GM19397 (cell line): ENCODE measurements around the gene TNFAIP6.
"Not testable (repeated sequence)": the region's sequence is repeated elsewhere in the genome, so short reads cannot be mapped to it uniquely, and the experiment has no call there.

ENCODE experiments used
- ATAC-seq: cut with Tn5 transposase; IDR thresholded peaks from one replicate; pipeline ENCODE4 v1.9.1; 2021; ENCODE audit warnings: mild to moderate bottlenecking, moderate library complexity; ENCODE audit not compliant: unreplicated experiment

The TNFAIP6 gene, protein sequence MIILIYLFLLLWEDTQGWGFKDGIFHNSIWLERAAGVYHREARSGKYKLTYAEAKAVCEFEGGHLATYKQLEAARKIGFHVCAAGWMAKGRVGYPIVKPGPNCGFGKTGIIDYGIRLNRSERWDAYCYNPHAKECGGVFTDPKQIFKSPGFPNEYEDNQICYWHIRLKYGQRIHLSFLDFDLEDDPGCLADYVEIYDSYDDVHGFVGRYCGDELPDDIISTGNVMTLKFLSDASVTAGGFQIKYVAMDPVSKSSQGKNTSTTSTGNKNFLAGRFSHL

DNA sequence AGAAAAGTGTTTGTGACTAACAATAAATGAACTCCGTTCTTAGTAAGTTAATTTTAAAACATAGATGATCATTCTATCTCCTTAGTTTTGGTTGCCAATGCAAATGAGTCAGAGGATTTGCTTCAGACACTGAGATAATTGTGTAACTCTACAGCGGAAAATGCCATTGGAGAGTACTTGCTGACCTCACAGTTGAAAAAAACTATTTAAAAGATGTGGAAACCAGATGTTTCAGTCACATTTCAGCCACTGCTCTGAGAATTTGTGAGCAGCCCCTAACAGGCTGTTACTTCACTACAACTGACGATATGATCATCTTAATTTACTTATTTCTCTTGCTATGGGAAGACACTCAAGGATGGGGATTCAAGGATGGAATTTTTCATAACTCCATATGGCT is at the start of gene TNFAIP6:
TNFAIP6 (plus strand) TSS at position 234 of the 400 bp plus-strand sequence; CDS start at position 309, 75 bp downstream.
- ATAC-seq = no peak

DNA sequence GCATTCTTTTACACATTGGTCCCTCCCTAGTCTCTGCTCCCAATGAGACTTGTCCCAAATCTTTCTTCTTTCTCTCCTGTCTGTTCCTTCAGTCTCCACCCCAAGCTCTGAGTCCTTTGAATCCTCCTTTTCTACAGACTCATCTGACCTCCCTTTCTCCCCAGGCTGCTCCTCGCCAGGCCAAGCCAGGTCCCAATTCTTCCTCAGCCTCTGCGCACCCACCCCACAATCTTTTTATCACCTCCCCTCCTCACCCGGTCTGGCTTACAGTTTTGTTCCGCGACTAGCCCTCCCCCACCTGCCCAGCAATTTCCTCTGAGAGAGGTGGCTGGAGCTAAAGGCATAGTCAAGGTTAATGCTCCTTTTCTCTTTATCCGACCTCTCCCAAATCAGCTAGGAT is 47.1 kb upstream of the TNFAIP6 start:
- not testable (repeated sequence) for ATAC-seq

DNA sequence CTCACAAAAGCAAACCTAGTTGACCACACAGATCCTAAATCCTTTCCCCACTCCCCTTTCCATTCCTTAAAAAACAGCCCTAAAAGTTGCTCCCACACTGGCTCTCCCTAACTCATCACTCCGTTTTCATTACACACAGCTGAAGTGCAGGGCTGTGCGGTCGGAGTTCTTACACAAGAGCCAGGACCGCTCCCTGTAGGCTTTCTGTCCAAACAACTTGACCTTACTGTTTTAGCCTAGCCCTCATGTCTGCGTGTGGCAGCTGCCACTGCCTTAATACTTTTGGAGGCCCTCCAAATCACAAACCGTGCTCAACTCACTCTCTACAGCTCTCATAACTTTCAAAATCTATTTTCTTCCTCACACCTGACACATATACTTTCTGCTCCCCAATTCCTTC is 45.0 kb upstream of the TNFAIP6 start:
- not testable (repeated sequence) for ATAC-seq

DNA sequence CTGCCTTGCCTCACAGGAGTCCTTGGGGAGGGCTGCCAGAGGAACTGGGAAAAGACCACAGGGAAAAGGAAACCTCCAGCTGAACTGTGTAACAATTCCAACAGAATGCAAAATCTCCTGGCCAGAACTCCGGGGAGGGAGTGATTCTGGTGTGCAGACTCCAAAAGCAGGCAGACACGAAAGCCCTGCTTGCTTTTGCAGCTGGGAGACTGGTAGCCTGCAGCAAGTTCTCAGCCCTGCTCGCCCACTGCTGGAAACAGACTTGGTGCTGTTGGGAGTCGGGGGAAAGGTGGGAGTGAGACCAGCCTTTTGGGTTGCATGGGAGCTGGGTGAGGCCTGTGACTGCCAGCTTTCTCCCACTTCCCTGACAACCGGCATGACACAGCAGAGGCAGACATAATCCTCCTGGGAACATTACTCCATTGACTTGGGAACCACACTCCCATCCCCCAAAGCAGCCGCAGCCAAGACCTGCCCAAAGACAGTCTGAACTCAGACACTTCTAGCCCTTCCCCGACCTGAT is 42.0 kb upstream of the TNFAIP6 start:
- ATAC-seq = no peak

DNA sequence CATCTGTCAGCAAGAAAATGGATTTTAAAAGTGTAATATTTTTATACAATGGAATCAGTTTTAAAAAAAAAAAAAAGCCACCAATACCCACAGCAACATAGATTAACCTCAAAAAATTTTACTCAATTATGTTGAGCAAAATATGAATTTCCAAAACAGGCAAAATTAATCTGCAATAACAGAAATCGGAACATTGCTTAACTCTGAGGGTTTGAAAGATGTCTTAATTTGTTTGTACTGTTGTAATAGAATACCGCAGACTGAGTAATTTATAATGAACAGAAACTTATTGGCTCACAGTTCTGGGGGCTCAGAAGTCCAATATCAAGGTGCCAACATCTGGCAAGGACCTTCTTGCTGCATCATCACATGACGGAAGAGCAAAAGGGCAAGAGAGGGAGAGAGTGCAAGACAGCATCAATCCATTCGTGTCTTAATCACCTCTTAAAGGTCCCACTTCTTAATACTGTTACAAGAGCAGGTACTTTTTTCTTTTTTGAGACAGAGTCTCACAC is 31.8 kb upstream of the TNFAIP6 start:
- ATAC-seq = no peak

DNA sequence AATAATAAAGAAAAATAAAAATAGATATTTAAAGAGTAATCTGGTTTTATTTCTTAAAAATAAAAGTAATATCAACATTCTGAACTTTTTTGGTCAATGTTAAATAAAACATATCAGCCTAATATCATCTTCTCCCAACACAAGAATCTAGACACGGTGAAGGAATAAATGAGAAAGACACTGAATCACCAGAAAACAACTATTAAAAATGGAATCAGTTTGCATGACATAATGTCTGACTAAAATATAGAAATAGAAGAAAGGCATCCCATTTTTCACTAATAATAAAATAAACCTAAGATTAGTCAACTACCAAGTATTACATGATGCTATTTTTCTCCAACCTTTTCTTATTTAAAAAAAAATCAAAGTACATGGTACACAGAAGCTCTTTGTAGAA is 30.8 kb upstream of the TNFAIP6 start:
- no peak for ATAC-seq

DNA sequence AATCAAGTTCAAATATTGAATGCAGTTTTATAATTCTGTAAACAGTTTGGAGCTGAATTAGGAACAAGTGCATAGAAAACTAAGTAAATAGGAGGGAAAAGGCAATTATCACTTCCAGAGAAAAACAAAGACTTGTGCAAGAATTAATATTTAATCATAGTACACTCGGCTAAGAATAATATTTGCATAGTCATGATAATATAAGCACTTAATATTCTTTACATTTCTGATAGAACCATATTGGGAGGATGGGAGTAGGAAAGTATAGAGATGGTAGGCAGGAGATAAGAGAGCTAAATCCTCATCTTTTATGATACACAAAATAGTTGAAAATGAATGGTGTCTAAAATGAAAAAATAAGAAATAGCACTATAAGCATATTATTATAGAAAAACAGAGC is 27.4 kb upstream of the TNFAIP6 start:
- no peak for ATAC-seq

DNA sequence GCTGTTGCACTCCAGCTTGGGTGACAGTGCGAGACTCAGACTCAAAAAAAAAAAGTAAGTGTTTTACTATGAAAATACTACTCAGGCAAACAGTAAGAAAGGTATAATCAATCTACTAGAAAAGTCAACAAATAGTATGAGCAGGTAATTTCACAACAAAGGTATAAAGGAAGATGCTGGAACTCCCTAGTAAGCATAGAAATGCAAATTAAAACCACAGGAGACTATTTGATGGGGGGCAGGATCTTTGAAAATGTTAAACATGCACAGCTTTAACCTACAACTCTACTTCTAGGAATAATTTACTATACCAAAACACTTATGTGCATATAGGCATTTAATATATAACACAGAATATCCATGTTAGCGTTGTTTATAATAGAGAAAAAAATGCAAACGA is 24.3 kb upstream of the TNFAIP6 start:
- no peak for ATAC-seq

DNA sequence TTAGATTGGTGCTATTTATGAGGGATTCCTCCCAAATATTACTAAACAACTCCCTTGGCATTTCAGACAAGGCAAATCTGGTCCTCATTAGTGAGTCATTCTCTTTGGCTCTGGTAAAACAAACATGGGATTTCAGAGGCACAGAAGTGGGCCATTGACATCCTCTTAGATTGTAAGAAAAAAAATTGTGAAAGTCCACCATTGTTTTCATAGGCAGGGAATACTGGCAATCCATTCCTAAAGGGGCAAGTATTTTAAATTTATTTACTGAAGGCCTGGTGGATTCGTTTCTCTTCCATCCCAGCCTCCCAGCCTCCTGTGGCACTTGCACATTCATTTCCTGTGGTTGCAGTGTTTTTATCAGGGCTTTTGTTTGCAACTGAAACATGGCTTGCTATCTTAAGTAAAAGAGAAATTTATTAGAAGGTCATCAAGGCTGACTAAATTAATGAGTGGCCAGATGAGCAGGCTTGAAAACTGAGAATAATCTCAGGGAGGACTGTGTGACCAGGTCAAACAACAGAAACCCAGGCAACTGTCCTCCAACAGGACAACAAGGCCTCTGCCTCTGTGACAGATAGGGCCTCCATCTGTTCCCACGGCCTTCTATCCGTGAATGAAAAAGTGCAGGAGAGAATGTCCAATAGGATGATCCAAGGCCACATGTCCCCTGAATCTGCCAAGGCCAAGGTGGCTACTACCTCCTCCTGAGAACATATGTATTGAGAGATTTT is 23.1 kb upstream of the TNFAIP6 start:
- no peak for ATAC-seq

DNA sequence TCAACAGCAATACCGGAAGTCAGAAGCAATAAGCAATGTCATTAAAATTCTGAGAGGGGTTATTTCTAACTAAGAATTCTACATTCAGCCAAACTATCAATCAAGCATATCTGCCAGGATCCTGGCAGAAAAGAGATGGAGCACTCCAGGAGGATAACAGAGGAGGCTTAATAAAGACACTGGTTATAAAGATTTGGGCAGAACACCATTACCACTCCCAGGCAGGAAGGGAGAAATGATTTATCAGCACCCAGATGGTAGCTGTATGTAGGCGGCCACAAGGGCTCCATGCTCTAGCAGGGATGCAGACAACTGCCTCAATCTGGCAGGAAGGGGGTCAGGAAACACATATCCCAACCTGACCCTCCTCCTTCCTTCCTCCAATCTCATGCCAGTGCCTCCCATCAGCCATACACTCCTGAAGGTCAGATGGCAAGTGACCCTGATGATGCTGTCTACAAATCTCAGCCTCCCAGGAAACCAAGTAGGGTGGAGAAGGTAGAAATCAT is 20.5 kb upstream of the TNFAIP6 start:
- ATAC-seq = no peak

DNA sequence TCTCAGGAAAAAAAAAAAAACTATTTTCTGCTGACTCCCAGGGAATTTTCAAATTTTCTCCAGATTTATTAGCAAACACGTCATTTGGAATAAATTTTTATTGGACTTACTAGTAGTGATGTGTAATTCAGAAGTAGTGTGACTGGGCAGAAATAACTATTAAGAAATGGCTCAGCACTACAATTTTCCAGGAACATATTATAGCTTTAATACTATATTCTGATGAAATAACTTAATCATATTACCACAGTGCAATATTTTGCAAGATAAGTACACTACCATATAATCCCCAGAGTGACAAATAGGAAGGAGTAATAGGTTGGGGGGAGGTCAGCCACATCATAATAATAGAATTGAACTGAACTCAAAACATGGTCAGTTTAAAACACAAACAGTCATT is 19.7 kb upstream of the TNFAIP6 start:
- no peak for ATAC-seq

DNA sequence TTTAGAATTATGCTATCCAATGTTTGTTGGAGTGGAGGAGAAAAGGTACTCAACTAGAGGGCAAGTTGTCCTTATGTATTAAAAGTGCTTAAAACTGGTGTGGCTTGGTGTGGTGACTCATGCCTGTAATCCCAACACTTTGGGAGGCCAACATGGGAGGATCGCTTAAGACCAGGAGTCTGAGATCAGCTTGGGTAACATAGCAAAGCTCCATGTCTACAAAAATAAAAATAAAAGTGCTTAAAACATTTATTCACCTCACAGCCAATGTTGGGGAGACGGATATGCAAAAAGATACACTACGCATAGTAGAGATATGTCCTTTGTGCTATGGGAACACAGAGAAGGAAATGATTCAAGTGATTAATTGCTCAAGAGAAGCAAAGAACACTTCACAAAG is 19.3 kb upstream of the TNFAIP6 start:
- no peak for ATAC-seq

DNA sequence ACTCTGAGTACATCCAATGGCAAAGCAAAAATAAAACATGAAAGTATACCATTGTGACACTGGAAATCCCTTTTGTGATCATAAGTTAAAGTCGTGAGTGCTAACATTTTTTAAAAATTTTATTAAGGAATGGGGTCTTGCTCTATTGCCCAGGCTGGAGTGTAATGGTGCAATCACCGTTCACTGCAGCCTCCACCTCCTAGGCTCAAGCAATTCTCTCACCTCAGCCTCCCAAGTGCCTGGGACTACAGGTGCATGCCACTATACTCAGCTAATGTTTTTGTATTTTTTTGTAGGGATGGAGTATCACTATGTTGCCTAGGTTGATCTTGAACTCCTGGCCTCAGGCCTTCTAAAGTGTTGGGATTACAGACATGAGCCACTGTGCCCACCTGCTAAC is 14.3 kb upstream of the TNFAIP6 start:
- no peak for ATAC-seq

DNA sequence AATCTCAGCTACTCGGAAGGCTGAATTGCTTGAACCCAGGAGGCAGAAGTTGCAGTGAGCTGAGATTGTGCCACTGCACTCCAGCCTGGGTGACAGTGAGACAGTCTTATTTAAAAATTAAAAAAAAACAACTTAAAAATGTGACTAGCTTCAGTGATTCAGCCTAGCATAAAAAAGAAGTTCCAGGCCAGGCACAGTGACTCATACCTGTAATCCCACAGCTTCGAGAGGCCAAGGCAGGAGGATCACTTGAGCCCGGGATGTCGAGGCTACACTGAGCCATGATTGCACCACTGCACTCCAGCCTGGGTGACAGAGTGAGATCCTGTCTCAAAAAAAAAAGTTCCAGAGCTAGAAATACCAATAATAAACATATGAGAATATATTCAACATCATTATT is 13.2 kb upstream of the TNFAIP6 start:
- not testable (repeated sequence) for ATAC-seq

DNA sequence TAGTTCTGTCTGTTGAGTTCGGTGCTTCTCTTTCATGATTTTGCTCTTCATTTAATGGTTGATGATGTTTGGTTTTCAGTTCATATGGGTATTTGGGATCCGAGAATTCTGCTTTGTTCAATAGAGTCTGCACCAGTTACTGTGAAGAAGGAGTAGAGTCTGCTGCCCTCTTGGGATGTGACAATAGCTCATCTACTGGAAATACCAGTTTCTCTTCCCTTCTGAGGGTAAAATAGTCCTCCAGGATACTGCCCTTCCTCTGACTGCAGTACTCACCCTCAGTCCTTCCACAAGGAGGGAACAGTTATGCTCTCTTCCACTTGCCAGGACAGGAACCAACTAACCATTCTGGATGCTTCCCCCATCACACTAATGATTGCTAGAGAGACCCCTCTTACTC is 12.5 kb upstream of the TNFAIP6 start:
- no peak for ATAC-seq

DNA sequence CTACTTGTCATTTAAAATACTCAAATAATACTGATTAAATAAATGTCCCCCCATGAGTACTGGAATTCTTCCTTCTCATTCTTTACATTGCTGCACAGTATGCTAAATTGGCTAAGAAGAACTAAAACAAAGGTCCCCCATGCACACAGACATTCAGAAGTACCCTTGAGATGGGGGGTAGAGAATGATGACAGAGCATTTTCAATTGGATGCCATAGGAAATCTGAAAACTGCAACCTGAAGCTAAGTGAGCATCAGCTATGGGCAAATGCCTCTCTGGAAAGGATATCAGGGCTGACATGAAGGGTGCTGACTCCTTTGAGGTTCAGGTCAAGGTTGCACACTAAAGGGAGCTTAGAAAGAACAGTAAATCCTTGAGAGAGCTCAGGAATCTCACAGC is 10.1 kb upstream of the TNFAIP6 start:
- no peak for ATAC-seq

DNA sequence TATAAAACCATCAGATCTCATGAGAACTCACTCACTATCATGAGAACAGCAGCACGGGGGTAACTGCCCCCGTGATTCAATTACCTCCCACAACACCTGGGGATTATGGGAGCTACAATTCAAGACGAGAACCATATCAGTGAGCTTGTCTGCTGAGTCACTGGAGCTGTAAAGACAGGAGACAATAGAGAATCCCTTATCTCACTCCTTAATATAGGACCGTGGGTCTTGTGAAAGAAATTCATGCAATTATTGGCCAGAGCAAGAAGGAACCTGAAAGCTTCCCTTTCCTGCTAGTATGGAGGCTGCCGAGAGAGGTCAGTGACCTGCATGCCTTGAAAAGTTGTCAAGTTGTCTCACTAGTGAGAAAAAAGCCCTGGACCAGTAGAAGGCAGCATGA is 9.5 kb upstream of the TNFAIP6 start:
- no peak for ATAC-seq

DNA sequence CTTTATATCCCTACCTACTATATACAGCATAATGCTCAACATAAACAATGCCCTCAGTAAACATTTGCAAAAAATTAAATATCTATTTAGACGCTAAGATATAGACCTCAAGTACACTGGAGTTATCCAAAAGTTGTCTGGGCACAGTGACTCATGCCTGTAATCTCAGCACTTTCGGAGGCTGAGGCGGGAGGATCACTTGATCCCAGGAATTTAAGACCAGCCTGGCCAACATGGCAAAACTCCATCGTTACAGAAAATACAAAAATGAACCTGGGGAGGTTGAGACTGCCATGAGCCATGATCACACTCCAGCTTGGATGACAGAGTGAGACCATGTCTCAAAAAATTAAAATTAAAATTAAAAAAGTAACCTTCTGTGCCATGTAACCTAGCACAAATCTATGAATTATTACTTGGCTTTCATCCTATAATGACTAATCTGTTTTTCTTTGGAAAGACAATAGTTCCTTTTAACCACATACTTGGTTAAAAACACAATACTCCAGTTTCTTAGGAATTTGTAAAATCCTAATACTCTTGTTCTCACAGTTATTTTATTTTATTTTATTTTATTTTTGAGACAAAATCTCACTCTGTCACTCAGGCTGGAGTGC is 6.7 kb upstream of the TNFAIP6 start:
- no peak for ATAC-seq

DNA sequence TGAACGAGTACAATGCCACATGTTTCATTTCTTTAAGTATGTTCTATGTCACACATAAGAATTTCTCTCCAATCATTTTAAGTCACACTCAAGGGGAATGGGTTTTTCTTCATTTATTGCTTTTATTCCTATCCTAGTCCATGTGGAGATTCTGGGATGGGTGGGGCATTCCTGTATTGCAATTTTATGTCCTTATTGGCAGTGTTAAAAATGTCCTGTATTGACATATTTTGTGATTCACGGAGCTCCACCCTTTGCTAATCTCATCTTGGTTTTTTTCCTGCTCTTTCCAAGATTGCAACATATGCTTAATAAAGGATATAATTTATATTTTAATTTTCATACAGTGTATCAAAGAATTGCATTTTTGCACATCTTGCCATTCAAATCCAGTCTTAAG is 3.4 kb upstream of the TNFAIP6 start:
- no peak for ATAC-seq

DNA sequence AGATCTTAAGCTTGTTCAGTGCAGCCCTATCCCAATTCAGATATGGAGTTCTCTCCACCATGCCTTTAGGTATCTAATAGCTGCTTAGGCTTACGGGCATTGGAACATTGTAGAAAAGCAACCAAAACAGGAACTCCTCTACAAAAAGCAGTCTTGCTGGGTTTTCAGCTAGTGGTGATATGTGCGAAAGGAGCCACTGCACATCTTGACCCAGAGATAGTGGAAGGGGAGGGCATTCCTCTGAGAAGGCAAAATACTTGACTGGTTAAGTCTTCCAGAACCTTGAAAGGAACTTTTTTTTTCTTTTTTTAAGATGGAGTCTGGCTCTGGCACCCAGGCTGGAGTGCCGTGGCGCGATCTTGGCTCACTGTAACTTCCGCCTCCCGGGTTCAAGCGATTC is 2.6 kb upstream of the TNFAIP6 start:
- no peak for ATAC-seq

DNA sequence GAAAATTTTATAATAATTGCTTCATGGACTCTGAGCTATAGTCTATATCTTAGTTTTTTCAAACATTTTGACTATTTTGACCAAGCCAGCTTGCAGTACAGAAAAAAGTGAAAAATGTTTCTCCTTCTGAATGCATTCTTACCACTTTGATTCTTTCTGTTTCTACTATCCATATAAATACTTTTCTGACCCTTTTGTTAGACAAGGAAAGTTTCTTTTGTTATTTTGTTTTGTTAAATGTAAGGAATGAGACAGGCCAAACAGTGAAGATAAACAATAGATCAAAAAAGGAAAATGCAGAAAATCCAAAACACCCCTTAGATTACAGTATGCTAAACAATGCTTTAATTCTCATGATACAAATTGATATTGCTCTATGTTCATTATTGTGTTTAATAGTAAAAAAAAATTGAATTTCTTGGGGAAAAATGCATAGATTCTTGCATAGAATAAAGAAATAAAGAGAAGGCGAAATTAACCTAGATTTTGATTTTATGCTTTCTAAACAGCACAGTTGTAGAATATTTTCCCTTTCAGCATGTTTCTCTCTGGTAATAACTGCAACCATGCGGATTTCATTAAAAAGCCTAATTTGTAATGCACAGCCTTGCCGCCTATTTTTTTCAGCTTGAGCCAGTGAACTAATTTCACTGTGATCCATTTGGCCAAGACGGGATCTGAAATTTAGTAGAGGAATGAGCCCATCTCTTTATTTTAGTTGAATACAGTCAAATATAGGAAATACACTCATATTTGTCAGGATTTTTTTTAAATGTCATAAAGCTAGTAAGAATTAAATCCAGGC is 976 bp downstream of the TNFAIP6 start:
- no peak for ATAC-seq
